ENCODE data around the gene NR2C2.

Gene NR2C2

DNA sequence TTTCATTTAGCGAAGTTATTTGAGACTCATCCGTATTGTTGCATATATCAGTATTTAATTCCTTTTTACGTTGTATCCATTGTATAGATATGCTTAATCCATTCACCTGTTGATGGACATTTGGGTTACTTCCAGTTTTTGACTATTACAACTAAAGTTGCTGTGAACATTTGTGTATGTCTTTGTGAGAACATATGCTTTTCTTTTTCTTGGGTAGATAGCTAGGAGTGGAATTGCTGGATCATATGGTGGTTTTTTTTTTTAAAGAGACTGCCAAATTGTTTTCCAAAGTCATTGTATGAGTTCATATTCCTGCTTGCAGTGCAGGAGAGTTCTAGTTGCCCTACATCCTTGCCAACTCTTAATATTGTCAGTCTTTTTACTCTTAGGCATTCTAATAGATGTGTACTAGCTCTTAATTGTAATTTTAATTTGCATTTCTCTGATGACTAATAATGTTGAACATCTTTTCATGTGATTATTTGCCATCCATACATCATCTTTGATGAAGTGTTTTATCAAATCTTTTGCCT, 37.3 kb downstream of the NR2C2 start:
- Histone ChIP-seq H3K27me3 (ENCODE audit: insufficient read depth, low read length) (no peaks in the 10 kb centered on the region), H3K4ac (ENCODE audit: low read depth, low read length) (no peak overlapping the region), H4K8ac (ENCODE audit: low read depth, low read length) (no peak overlapping the region), H3K4me2 (ENCODE audit: low read length) (no peak overlapping the region), H3K9ac (ENCODE audit: low read length) (no peak overlapping the region), H3K9me3 (ENCODE audit: insufficient read depth, low read depth, low read length) (no peaks in the 10 kb centered on the region), H3K27ac (ENCODE audit: low read depth, low read length) (no peak overlapping the region), H3K4me3 (ENCODE audit: low read depth, low read length) (no peak overlapping the region), H2BK12ac (ENCODE audit: low read length) (no peak overlapping the region), H3K18ac (ENCODE audit: low read length) (no peak overlapping the region), H4K91ac (ENCODE audit: low read depth, low read length) (no peak overlapping the region), H2BK5ac (ENCODE audit: low read depth, low read length, poor library complexity) (no peak overlapping the region), H3K36me3 (ENCODE audit: control insufficient read depth in 1 of 2, insufficient read depth in 2 of 2, low read length in 2 of 2) (no peaks in the 10 kb centered on the region), H3K79me1 (ENCODE audit: low read length) (no peaks in the 10 kb centered on the region), H3K4me1 (ENCODE audit: control insufficient read depth in 1 of 2, insufficient read depth in 2 of 2, low read length in 2 of 2) (no peaks in the 10 kb centered on the region), H3K23ac (ENCODE audit: low read length) (no peak overlapping the region), H3K79me2 (ENCODE audit: control insufficient read depth, insufficient read depth, low read length, poor library complexity) (no peaks in the 10 kb centered on the region), H3K14ac (ENCODE audit: low read length) (no peak overlapping the region), H4K12ac (ENCODE audit: low read depth, low read length) (no peak overlapping the region), H2AK5ac (ENCODE audit: low read length) (no peak overlapping the region), H2BK120ac (ENCODE audit: insufficient read depth, low read length, poor library complexity) (no peak overlapping the region), H2AFZ (ENCODE audit: insufficient read depth, low read length, poor library complexity) (no peak overlapping the region)
- WGBS (ENCODE audit: extremely low coverage, insufficient coverage, insufficient read length), result no CpG with 5 or more reads among the region's 3 CpGs
- DNase-seq, result no peak

GRCh38 chr3:14988988-14989394, 41.6 kb downstream of the NR2C2 start:
- Histone ChIP-seq H3K36me3 (ENCODE audit: control insufficient read depth in 1 of 2, insufficient read depth in 2 of 2, low read length in 2 of 2) (no peaks in the 10 kb centered on the region), H3K27me3 (ENCODE audit: insufficient read depth, low read length) (no peaks in the 10 kb centered on the region), H3K79me1 (ENCODE audit: low read length) (no peaks in the 10 kb centered on the region), H3K9ac (ENCODE audit: low read length) (no peak overlapping the region), H3K4me1 (ENCODE audit: control insufficient read depth in 1 of 2, insufficient read depth in 2 of 2, low read length in 2 of 2) (peaks cover 5 to 10% of the 10 kb centered on the region in 2 experiments), H3K23ac (ENCODE audit: low read length) (no peak overlapping the region), H2AK5ac (ENCODE audit: low read length) (no peak overlapping the region), H2AFZ (ENCODE audit: insufficient read depth, low read length, poor library complexity) (no peak overlapping the region), H4K8ac (ENCODE audit: low read depth, low read length) (no peak overlapping the region), H3K18ac (ENCODE audit: low read length) (no peak overlapping the region), H3K27ac (ENCODE audit: low read depth, low read length) (no peak overlapping the region), H2BK12ac (ENCODE audit: low read length) (no peak overlapping the region), H2BK120ac (ENCODE audit: insufficient read depth, low read length, poor library complexity) (no peak overlapping the region), H4K91ac (ENCODE audit: low read depth, low read length) (no peak overlapping the region), H4K12ac (ENCODE audit: low read depth, low read length) (no peak overlapping the region), H3K14ac (ENCODE audit: low read length) (no peak overlapping the region), H3K9me3 (ENCODE audit: insufficient read depth, low read depth, low read length) (no peaks in the 10 kb centered on the region), H3K4ac (ENCODE audit: low read depth, low read length) (no peak overlapping the region), H3K4me3 (ENCODE audit: low read depth, low read length) (no peak overlapping the region), H3K79me2 (ENCODE audit: control insufficient read depth, insufficient read depth, low read length, poor library complexity) (no peaks in the 10 kb centered on the region), H2BK5ac (ENCODE audit: low read depth, low read length, poor library complexity) (no peak overlapping the region), H3K4me2 (ENCODE audit: low read length) (no peak overlapping the region)
- no peak for DNase-seq
- no CpG with 5 or more reads among the region's 3 CpGs for whole genome bisulfite sequencing (ENCODE audit: extremely low coverage, insufficient coverage, insufficient read length)

GRCh38 chr3:14989943-14990779, 42.8 kb downstream of the NR2C2 start:
- peaks cover 5 to 10% of the 10 kb centered on the region in 2 experiments for H3K4me1 ChIP-seq (ENCODE audit: control insufficient read depth in 1 of 2, insufficient read depth in 2 of 2, low read length in 2 of 2)
- H3K4me3 ChIP-seq (ENCODE audit: low read depth, low read length), result no peak overlapping the region
- no peak overlapping the region for H3K4ac ChIP-seq (ENCODE audit: low read depth, low read length)
- H2BK120ac ChIP-seq (ENCODE audit: insufficient read depth, low read length, poor library complexity), result no peak overlapping the region
- H3K14ac ChIP-seq (ENCODE audit: low read length), result no peak overlapping the region
- WGBS (ENCODE audit: extremely low coverage, insufficient coverage, insufficient read length), result no CpG with 5 or more reads among the region's 3 CpGs
- DNase-seq, result peak in 1 of 2 donors; percentile 18
- no peak overlapping the region for H4K91ac ChIP-seq (ENCODE audit: low read depth, low read length)
- no peak overlapping the region for H3K18ac ChIP-seq (ENCODE audit: low read length)
- H3K36me3 ChIP-seq (ENCODE audit: control insufficient read depth in 1 of 2, insufficient read depth in 2 of 2, low read length in 2 of 2), result no peaks in the 10 kb centered on the region
- no peak overlapping the region for H4K12ac ChIP-seq (ENCODE audit: low read depth, low read length)
- H3K79me2 ChIP-seq (ENCODE audit: control insufficient read depth, insufficient read depth, low read length, poor library complexity), result no peaks in the 10 kb centered on the region
- no peak overlapping the region for H3K27ac ChIP-seq (ENCODE audit: low read depth, low read length)
- H3K23ac ChIP-seq (ENCODE audit: low read length), result no peak overlapping the region
- no peaks in the 10 kb centered on the region for H3K27me3 ChIP-seq (ENCODE audit: insufficient read depth, low read length)
- no peak overlapping the region for H3K9ac ChIP-seq (ENCODE audit: low read length)
- no peak overlapping the region for H2AFZ ChIP-seq (ENCODE audit: insufficient read depth, low read length, poor library complexity)
- no peak overlapping the region for H2BK12ac ChIP-seq (ENCODE audit: low read length)
- H2BK5ac ChIP-seq (ENCODE audit: low read depth, low read length, poor library complexity), result no peak overlapping the region
- no peak overlapping the region for H3K4me2 ChIP-seq (ENCODE audit: low read length)
- H2AK5ac ChIP-seq (ENCODE audit: low read length), result no peak overlapping the region
- H3K9me3 ChIP-seq (ENCODE audit: insufficient read depth, low read depth, low read length), result no peaks in the 10 kb centered on the region
- H3K79me1 ChIP-seq (ENCODE audit: low read length), result no peaks in the 10 kb centered on the region
- no peak overlapping the region for H4K8ac ChIP-seq (ENCODE audit: low read depth, low read length)

DNA sequence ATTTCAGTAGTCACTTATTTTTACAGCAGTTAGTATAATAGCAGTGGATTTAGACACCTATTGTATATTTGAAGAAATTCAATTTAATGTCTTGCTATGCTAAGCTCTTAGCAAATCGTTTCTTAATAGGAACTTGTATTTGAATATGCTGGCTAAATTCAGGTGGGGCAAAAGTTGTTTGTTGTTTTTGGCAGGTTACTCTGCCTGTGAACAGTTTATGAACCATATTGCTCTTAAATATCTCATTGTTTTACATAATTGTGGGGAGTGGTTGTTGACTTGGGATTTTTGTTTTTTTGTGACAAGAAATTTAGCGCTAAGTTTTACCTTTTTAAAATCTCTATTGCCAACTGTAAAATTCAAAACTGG, 43.4 kb downstream of the NR2C2 start:
- H2BK5ac ChIP-seq (ENCODE audit: low read depth, low read length, poor library complexity), result no peak overlapping the region
- H3K36me3 ChIP-seq (ENCODE audit: control insufficient read depth in 1 of 2, insufficient read depth in 2 of 2, low read length in 2 of 2), result no peaks in the 10 kb centered on the region
- no peak overlapping the region for H3K27ac ChIP-seq (ENCODE audit: low read depth, low read length)
- no peak overlapping the region for H3K9ac ChIP-seq (ENCODE audit: low read length)
- DNase-seq, result no peak
- no peaks in the 10 kb centered on the region for H3K79me2 ChIP-seq (ENCODE audit: control insufficient read depth, insufficient read depth, low read length, poor library complexity)
- no peak overlapping the region for H2BK120ac ChIP-seq (ENCODE audit: insufficient read depth, low read length, poor library complexity)
- H3K18ac ChIP-seq (ENCODE audit: low read length), result no peak overlapping the region
- H4K91ac ChIP-seq (ENCODE audit: low read depth, low read length), result no peak overlapping the region
- no peak overlapping the region for H3K23ac ChIP-seq (ENCODE audit: low read length)
- H2AFZ ChIP-seq (ENCODE audit: insufficient read depth, low read length, poor library complexity), result no peak overlapping the region
- no peak overlapping the region for H4K8ac ChIP-seq (ENCODE audit: low read depth, low read length)
- H3K79me1 ChIP-seq (ENCODE audit: low read length), result no peaks in the 10 kb centered on the region
- H2BK12ac ChIP-seq (ENCODE audit: low read length), result no peak overlapping the region
- no peak overlapping the region for H3K14ac ChIP-seq (ENCODE audit: low read length)
- H3K4ac ChIP-seq (ENCODE audit: low read depth, low read length), result no peak overlapping the region
- no peak overlapping the region for H2AK5ac ChIP-seq (ENCODE audit: low read length)
- H4K12ac ChIP-seq (ENCODE audit: low read depth, low read length), result no peak overlapping the region
- no peaks in the 10 kb centered on the region for H3K9me3 ChIP-seq (ENCODE audit: insufficient read depth, low read depth, low read length)
- no peak overlapping the region for H3K4me2 ChIP-seq (ENCODE audit: low read length)
- H3K4me3 ChIP-seq (ENCODE audit: low read depth, low read length), result no peak overlapping the region
- peaks cover 5 to 10% of the 10 kb centered on the region in 2 experiments for H3K4me1 ChIP-seq (ENCODE audit: control insufficient read depth in 1 of 2, insufficient read depth in 2 of 2, low read length in 2 of 2)
- WGBS (ENCODE audit: extremely low coverage, insufficient coverage, insufficient read length), result no CpG with 5 or more reads among the region's 2 CpGs
- no peaks in the 10 kb centered on the region for H3K27me3 ChIP-seq (ENCODE audit: insufficient read depth, low read length)

Data from trophoblast cell (in vitro differentiated cells and primary cell).